H1 (cell line): Measurements from ENCODE around the gene MCM9. TPM values are rescaled to one million over a fixed set of nuclear protein-coding genes. Genes with fewer than 3 reads are reported as not detected.

Experiments
- E2F6 ChIP-seq: IDR thresholded peaks from 2 replicates; pipeline ENCODE4 v1.6.1; 2012; ENCODE audit warnings: inconsistent platforms
- HDAC2 ChIP-seq, 2 experiments: fragments of 300-600 bp in 1 of 2; sonication (generic) in 1 of 2; IDR thresholded peaks; 2 replicates each; pipeline ENCODE4 v1.6.1; 2011 to 2012; ENCODE audit warnings: low read depth in 2 of 2, low read length in 2 of 2, mild to moderate bottlenecking in 2 of 2, moderate library complexity in 2 of 2, borderline replicate concordance in 1 of 2, inconsistent platforms in 1 of 2
- HDAC6 ChIP-seq: IDR thresholded peaks from one replicate; pipeline ENCODE4 v1.7.1; 2012; ENCODE audit warnings: low read depth, mild to moderate bottlenecking, inconsistent platforms, low read length, moderate library complexity
- SRF ChIP-seq: IDR thresholded peaks from 2 replicates; pipeline ENCODE4 v1.6.1; 2011; ENCODE audit warnings: mild to moderate bottlenecking, low read depth, low read length, moderate library complexity
- TAF7 ChIP-seq: optimal IDR thresholded peaks from 2 replicates; pipeline ENCODE3; 2011; ENCODE audit warnings: low read depth, mild to moderate bottlenecking, inconsistent platforms, low read length, moderate library complexity, borderline replicate concordance
- polyA plus RNA-seq, 7 experiments: library from polyadenylated mRNA; depleted of rRNA in 3 of 7; stranded (reverse) in 5 of 7; unstranded in 2 of 7; fragments of >200 nt in 5 of 7; fragments of 200-250 nt in 2 of 7; gene quantifications; 1 replicate in 5 of 7; 2 replicates in 1 of 7; 4 replicates in 1 of 7; pipeline versions ENCODE4 v1.2.1 to v1.2.3, GENCODE V29; 2011 to 2013; ENCODE audit warnings: missing spikeins in 2 of 7, mixed read lengths in 2 of 7
- total RNA-seq: library from RNA; stranded (reverse); fragmentation: NEBNext Ultra II Directional; extraction: Animal tissue kit (Norgen Biotek cat#: 25700); gene quantifications from 2 replicates; pipeline ENCODE4 v1.2.1, GENCODE V29; 2021

The MCM9 gene
- total and polyA plus RNA-seq, 2 of the 8 experiments (the other 6 are each of a cell fraction or from before 2014, with no cell fraction given), result 3.7 to 11.4 TPM

GRCh38 chr6:118860363-118860762, 74.6 kb downstream of the MCM9 start (continued):
- no peak for TF ChIP-seq TAF7
- TF ChIP-seq HDAC2 (IDR thresholded peaks at IDR 0.05; ENCODE audit: borderline replicate concordance in 1 of 2, low read depth in 2 of 2, low read length in 2 of 2), result no peak
- no peak for TF ChIP-seq E2F6
- TF ChIP-seq HDAC6, result no peak
- no peak for TF ChIP-seq SRF
